ENCODE results near the gene FAM162A.

DNA sequence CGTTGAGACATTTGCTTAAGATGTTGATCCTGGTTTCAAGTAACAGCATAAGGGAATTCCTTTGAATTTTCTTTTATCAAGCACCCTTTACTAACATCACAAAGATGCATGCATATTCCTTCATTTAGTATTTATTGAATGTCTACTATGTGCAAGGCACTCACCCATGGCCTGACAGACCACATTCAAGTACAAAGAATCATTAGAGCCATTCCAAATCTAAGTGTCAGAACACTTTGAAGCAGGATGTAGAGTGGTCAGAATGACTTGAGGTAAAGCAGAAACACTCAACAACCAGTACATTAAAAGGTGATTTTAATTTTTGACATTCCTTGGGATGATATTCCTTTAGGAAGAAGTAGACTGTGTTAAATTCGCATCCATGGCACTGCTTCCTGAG is 37.9 kb downstream of the FAM162A start:
- no peak for TF ChIP-seq TAF1 (IDR thresholded peaks at IDR 0.05; ENCODE audit: borderline replicate concordance, insufficient read depth, low read length)
- TF ChIP-seq POLR2AphosphoS5 (IDR thresholded peaks at IDR 0.05; ENCODE audit: low read depth, low read length), result no peak
- TF ChIP-seq, protein P1, sequence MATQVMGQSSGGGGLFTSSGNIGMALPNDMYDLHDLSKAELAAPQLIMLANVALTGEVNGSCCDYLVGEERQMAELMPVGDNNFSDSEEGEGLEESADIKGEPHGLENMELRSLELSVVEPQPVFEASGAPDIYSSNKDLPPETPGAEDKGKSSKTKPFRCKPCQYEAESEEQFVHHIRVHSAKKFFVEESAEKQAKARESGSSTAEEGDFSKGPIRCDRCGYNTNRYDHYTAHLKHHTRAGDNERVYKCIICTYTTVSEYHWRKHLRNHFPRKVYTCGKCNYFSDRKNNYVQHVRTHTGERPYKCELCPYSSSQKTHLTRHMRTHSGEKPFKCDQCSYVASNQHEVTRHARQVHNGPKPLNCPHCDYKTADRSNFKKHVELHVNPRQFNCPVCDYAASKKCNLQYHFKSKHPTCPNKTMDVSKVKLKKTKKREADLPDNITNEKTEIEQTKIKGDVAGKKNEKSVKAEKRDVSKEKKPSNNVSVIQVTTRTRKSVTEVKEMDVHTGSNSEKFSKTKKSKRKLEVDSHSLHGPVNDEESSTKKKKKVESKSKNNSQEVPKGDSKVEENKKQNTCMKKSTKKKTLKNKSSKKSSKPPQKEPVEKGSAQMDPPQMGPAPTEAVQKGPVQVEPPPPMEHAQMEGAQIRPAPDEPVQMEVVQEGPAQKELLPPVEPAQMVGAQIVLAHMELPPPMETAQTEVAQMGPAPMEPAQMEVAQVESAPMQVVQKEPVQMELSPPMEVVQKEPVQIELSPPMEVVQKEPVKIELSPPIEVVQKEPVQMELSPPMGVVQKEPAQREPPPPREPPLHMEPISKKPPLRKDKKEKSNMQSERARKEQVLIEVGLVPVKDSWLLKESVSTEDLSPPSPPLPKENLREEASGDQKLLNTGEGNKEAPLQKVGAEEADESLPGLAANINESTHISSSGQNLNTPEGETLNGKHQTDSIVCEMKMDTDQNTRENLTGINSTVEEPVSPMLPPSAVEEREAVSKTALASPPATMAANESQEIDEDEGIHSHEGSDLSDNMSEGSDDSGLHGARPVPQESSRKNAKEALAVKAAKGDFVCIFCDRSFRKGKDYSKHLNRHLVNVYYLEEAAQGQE (IDR thresholded peaks at IDR 0.05; ENCODE audit: insufficient read depth in 1 of 2, low read depth in 2 of 2, low read length in 2 of 2), result no peak
- TF ChIP-seq SIN3A (IDR thresholded peaks at IDR 0.05; ENCODE audit: borderline replicate concordance, insufficient read depth, low read length), result no peak
- TF ChIP-seq FOXP2 (optimal IDR thresholded peaks at IDR 0.05; ENCODE audit: borderline replicate concordance, extremely low read depth, extremely low read length, insufficient read depth), result no peak
